Mucosa of stomach (tissue), 1 donor: ENCODE results near the gene MANBA.
"Not testable (repeated sequence)": the region's sequence is repeated elsewhere in the genome, so short reads cannot be mapped to it uniquely, and the experiment has no call there.

Source experiments
- H3K27me3 ChIP-seq: one replicate; pipeline ENCODE4 v1.7.0; 2013; ENCODE audit warnings: mild to moderate bottlenecking, low read length; ENCODE audit not compliant: control insufficient read depth, insufficient read depth
- H3K36me3 ChIP-seq: one replicate; pipeline ENCODE4 v1.7.0; 2013; ENCODE audit warnings: low read length; ENCODE audit not compliant: control insufficient read depth, insufficient read depth
- H3K4me1 ChIP-seq: one replicate; pipeline ENCODE4 v1.7.0; 2013; ENCODE audit warnings: mild to moderate bottlenecking, low read length; ENCODE audit not compliant: control insufficient read depth, insufficient read depth
- H3K4me3 ChIP-seq: one replicate; pipeline ENCODE4 v1.7.0; 2013; ENCODE audit warnings: low read length
- H3K9ac ChIP-seq: one replicate; pipeline ENCODE4 v1.7.0; 2013; ENCODE audit warnings: mild to moderate bottlenecking, low read length, moderate library complexity
- H3K9me3 ChIP-seq: one replicate; pipeline ENCODE4 v1.7.0; 2013; ENCODE audit warnings: mild to moderate bottlenecking, low read length, moderate library complexity; ENCODE audit not compliant: control insufficient read depth
- donor health status: Pancreatic carcinoma.

MANBA gene

GRCh38 chr4:102759831-102760644 lies 730 bp downstream of the MANBA start:
- Histone ChIP-seq H3K4me3 (peak overlapping the region; percentile 85), H3K9ac (peak overlapping the region; percentile 69), H3K36me3 (no peaks in the 10 kb centered on the region), H3K27me3 (no peaks in the 10 kb centered on the region), H3K9me3 (no peaks in the 10 kb centered on the region), H3K4me1 (peaks cover 19% of the 10 kb centered on the region)

GRCh38 chr4:102758241-102759160 lies 2.3 kb downstream of the MANBA start:
- Histone ChIP-seq H3K9me3 (no peaks in the 10 kb centered on the region), H3K36me3 (no peaks in the 10 kb centered on the region), H3K9ac (no peak overlapping the region), H3K27me3 (no peaks in the 10 kb centered on the region), H3K4me3 (no peak overlapping the region), H3K4me1 (peaks cover 19% of the 10 kb centered on the region)

GRCh38 chr4:102757681-102758080 lies 3.1 kb downstream of the MANBA start:
- Histone ChIP-seq H3K9me3 (no peaks in the 10 kb centered on the region), H3K4me3 (no peak overlapping the region), H3K9ac (no peak overlapping the region), H3K36me3 (no peaks in the 10 kb centered on the region), H3K4me1 (peaks cover 19% of the 10 kb centered on the region), H3K27me3 (no peaks in the 10 kb centered on the region)

- H3K27me3 ChIP-seq, result no peaks in the 10 kb centered on the region
- H3K36me3 ChIP-seq, result no peaks in the 10 kb centered on the region
- H3K9ac ChIP-seq, result no peak overlapping the region
- H3K4me1 ChIP-seq, result peaks cover 7% of the 10 kb centered on the region
- no peaks in the 10 kb centered on the region for H3K9me3 ChIP-seq
- no peak overlapping the region for H3K4me3 ChIP-seq
Observed at GRCh38 chr4:102754044-102754443, 6.7 kb downstream of the MANBA start.

GRCh38 chr4:102751941-102752340 lies 8.8 kb downstream of the MANBA start:
- H3K9ac ChIP-seq, result no peak overlapping the region
- H3K27me3 ChIP-seq, result no peaks in the 10 kb centered on the region
- no peaks in the 10 kb centered on the region for H3K4me1 ChIP-seq
- no peaks in the 10 kb centered on the region for H3K9me3 ChIP-seq
- H3K36me3 ChIP-seq, result no peaks in the 10 kb centered on the region
- no peak overlapping the region for H3K4me3 ChIP-seq

GRCh38 chr4:102743352-102743751 lies 17.4 kb downstream of the MANBA start:
- H3K36me3 ChIP-seq, H3K9ac ChIP-seq, H3K9me3 ChIP-seq, H3K4me3 ChIP-seq, H3K4me1 ChIP-seq, H3K27me3 ChIP-seq: not testable (repeated sequence)

GRCh38 chr4:102738802-102739201 lies 22.0 kb downstream of the MANBA start:
- H3K27me3 ChIP-seq, H3K9ac ChIP-seq, H3K36me3 ChIP-seq, H3K4me3 ChIP-seq, H3K9me3 ChIP-seq: not testable (repeated sequence)
- peaks cover 30% of the 10 kb centered on the region for H3K4me1 ChIP-seq

- Histone ChIP-seq H3K4me3 (no peak overlapping the region), H3K9me3 (no peaks in the 10 kb centered on the region), H3K4me1 (peaks cover 30% of the 10 kb centered on the region), H3K36me3 (no peaks in the 10 kb centered on the region), H3K9ac (no peak overlapping the region), H3K27me3 (no peaks in the 10 kb centered on the region)
Observed at GRCh38 chr4:102736636-102737549, 23.9 kb downstream of the MANBA start.

- Histone ChIP-seq H3K27me3 (no peaks in the 10 kb centered on the region), H3K4me3 (no peak overlapping the region), H3K36me3 (no peaks in the 10 kb centered on the region), H3K9me3 (no peaks in the 10 kb centered on the region), H3K9ac (no peak overlapping the region), H3K4me1 (peaks cover 30% of the 10 kb centered on the region)
Observed at GRCh38 chr4:102735582-102735981, 25.2 kb downstream of the MANBA start.

- no peak overlapping the region for H3K9ac ChIP-seq
- H3K9me3 ChIP-seq, result no peaks in the 10 kb centered on the region
- H3K36me3 ChIP-seq, result no peaks in the 10 kb centered on the region
- H3K4me3 ChIP-seq, result no peak overlapping the region
- peaks cover 30% of the 10 kb centered on the region for H3K4me1 ChIP-seq
- no peaks in the 10 kb centered on the region for H3K27me3 ChIP-seq
Observed at GRCh38 chr4:102734591-102735385, 26.0 kb downstream of the MANBA start.

GRCh38 chr4:102734116-102734515 lies 26.7 kb downstream of the MANBA start:
- no peaks in the 10 kb centered on the region for H3K9me3 ChIP-seq
- H3K36me3 ChIP-seq, result no peaks in the 10 kb centered on the region
- no peaks in the 10 kb centered on the region for H3K27me3 ChIP-seq
- no peak overlapping the region for H3K9ac ChIP-seq
- peaks cover 30% of the 10 kb centered on the region for H3K4me1 ChIP-seq
- no peak overlapping the region for H3K4me3 ChIP-seq
